HepG2 (cell line): ENCODE data around the gene NOA1. TPM values are rescaled to one million over a fixed set of nuclear protein-coding genes. Genes with fewer than 3 reads are reported as not detected.

ENCODE experiments used
- CCAR2 ChIP-seq: fragments of 200-400 bp; formaldehyde crosslinking; optimal IDR thresholded peaks from 2 replicates; pipeline ENCODE3; 2018; ENCODE audit warnings: low read depth, mild to moderate bottlenecking, low read length, moderate library complexity
- EHMT2 ChIP-seq: fragments of 200-600 bp; sonication (generic); IDR thresholded peaks from 2 replicates; pipeline ENCODE4 v1.7.0; 2017; ENCODE audit warnings: antibody characterized with exemption, low read depth, low read length, borderline replicate concordance
- JUN ChIP-seq: sonication (generic); formaldehyde crosslinking; IDR thresholded peaks from 2 replicates; pipeline ENCODE4 v1.4.0; 2020; ENCODE audit warnings: mild to moderate bottlenecking, missing genetic modification reagents
- MTA3 ChIP-seq: sonication (generic); formaldehyde crosslinking; IDR thresholded peaks from 2 replicates; pipeline ENCODE4 v1.4.0; 2020; ENCODE audit warnings: missing genetic modification reagents
- NFE2L1 ChIP-seq: sonication (generic); formaldehyde crosslinking; IDR thresholded peaks from 2 replicates; pipeline ENCODE4 v1.4.0; 2020; ENCODE audit warnings: missing genetic modification reagents, mild to moderate bottlenecking, borderline replicate concordance
- NR2F1 ChIP-seq, 2 experiments: fragments of 450-650 bp in 1 of 2; formaldehyde crosslinking in 1 of 2; IDR thresholded peaks; 2 replicates each; pipeline versions ENCODE4 v1.5.0 to v1.6.1; 2016 to 2020; ENCODE audit warnings: mild to moderate bottlenecking in 1 of 2, missing compliant biosample characterization in 1 of 2, missing genetic modification reagents in 1 of 2, moderate library complexity in 1 of 2
- PLRG1 ChIP-seq: fragments of 450-650 bp; conservative IDR thresholded peaks from 2 replicates; pipeline ENCODE4 v1.6.1; 2016
- RXRA ChIP-seq: sonication (generic); formaldehyde crosslinking; IDR thresholded peaks from 2 replicates; pipeline ENCODE4 v1.5.1; 2020; ENCODE audit warnings: missing genetic modification reagents
- SMARCE1 ChIP-seq: fragments of 450-650 bp; IDR thresholded peaks from 2 replicates; pipeline ENCODE4 v1.6.1; 2017; ENCODE audit warnings: borderline replicate concordance
- SMC3 ChIP-seq: IDR thresholded peaks from 2 replicates; pipeline ENCODE4 v1.6.1; 2011; ENCODE audit warnings: low read length, improper control_type of control experiment
- ZBTB8A ChIP-seq: sonication (generic); formaldehyde crosslinking; IDR thresholded peaks from 2 replicates; pipeline ENCODE4 v1.4.0; 2020; ENCODE audit warnings: mild to moderate bottlenecking, low read depth, missing genetic modification reagents, borderline replicate concordance
- ZC3H4 ChIP-seq: sonication (generic); formaldehyde crosslinking; IDR thresholded peaks from 2 replicates; pipeline ENCODE4 v1.4.0; 2020; ENCODE audit warnings: missing genetic modification reagents, borderline replicate concordance
- ZNF160 ChIP-seq: sonication (generic); formaldehyde crosslinking; IDR thresholded peaks from 2 replicates; pipeline ENCODE4 v1.8.0; 2022; ENCODE audit warnings: mild to moderate bottlenecking, inconsistent platforms, missing genetic modification reagents
- ZNF274 ChIP-seq: sonication (generic); formaldehyde crosslinking; IDR thresholded peaks from 2 replicates; pipeline ENCODE4 v1.5.1; 2020; ENCODE audit warnings: mild to moderate bottlenecking, missing genetic modification reagents
- ZNF354B ChIP-seq: sonication (generic); formaldehyde crosslinking; IDR thresholded peaks from 2 replicates; pipeline ENCODE4 v1.8.0; 2022; ENCODE audit warnings: mild to moderate bottlenecking, missing genetic modification reagents
- ZNF446 ChIP-seq: sonication (generic); formaldehyde crosslinking; IDR thresholded peaks from 2 replicates; pipeline ENCODE4 v1.5.0; 2020; ENCODE audit warnings: mild to moderate bottlenecking, missing genetic modification reagents
- ZNF550 ChIP-seq: sonication (generic); formaldehyde crosslinking; IDR thresholded peaks from 2 replicates; pipeline ENCODE4 v1.4.0; 2020; ENCODE audit warnings: mild to moderate bottlenecking, missing genetic modification reagents, borderline replicate concordance
- ZNF776 ChIP-seq: sonication (generic); formaldehyde crosslinking; IDR thresholded peaks from 2 replicates; pipeline ENCODE4 v1.4.0; 2020; ENCODE audit warnings: mild to moderate bottlenecking, missing genetic modification reagents
- ZNF839 ChIP-seq: sonication (generic); formaldehyde crosslinking; IDR thresholded peaks from 2 replicates; pipeline ENCODE4 v1.4.0; 2020; ENCODE audit warnings: missing genetic modification reagents, mild to moderate bottlenecking, borderline replicate concordance
- ZSCAN25 ChIP-seq: sonication (generic); formaldehyde crosslinking; IDR thresholded peaks from 2 replicates; pipeline ENCODE4 v1.8.0; 2022; ENCODE audit warnings: mild to moderate bottlenecking, missing genetic modification reagents
- ZSCAN31 ChIP-seq: sonication (generic); formaldehyde crosslinking; IDR thresholded peaks from 2 replicates; pipeline ENCODE4 v1.5.0; 2020; ENCODE audit warnings: low read depth, mild to moderate bottlenecking, missing genetic modification reagents
- polyA plus RNA-seq, 8 experiments: library from polyadenylated mRNA; depleted of rRNA in 3 of 8; stranded (reverse) in 7 of 8; unstranded in 1 of 8; fragments of >200 nt; fragmentation: Illumina TruSeq in 4 of 8; extraction: Trizol in 4 of 8; gene quantifications; 2 replicates each; pipeline versions ENCODE4 v1.2.1 to v1.2.3, GENCODE V29; 2011 to 2016; ENCODE audit warnings: low read depth in 4 of 8, missing spikeins in 1 of 8, mixed read lengths in 1 of 8; ENCODE audit not compliant: insufficient read depth in 1 of 8
- total RNA-seq, 5 experiments: library from RNA; depleted of rRNA; stranded (reverse); fragments of >200 nt; fragmentation: Illumina TruSeq; extraction: Trizol; gene quantifications; 2 replicates each; pipeline ENCODE4 v1.2.3, GENCODE V29; 2016; ENCODE audit warnings: low read depth in 1 of 5
- TF ChIP-seq, protein P1 (sequence below): sonication (generic); formaldehyde crosslinking; IDR thresholded peaks from 2 replicates; pipeline ENCODE4 v1.8.0; 2022; ENCODE audit warnings: low read depth, missing genetic modification reagents
- TF ChIP-seq, protein P2 (sequence below): sonication (generic); formaldehyde crosslinking; IDR thresholded peaks from 2 replicates; pipeline ENCODE4 v1.4.0; 2020; ENCODE audit warnings: missing genetic modification reagents; ENCODE audit errors: not compliant biosample characterization
- TF ChIP-seq, protein P3 (sequence below): sonication (generic); formaldehyde crosslinking; IDR thresholded peaks from 2 replicates; pipeline ENCODE4 v1.4.0; 2020; ENCODE audit warnings: missing genetic modification reagents
- TF ChIP-seq, protein P4 (sequence below): sonication (generic); formaldehyde crosslinking; IDR thresholded peaks from 2 replicates; pipeline ENCODE4 v1.8.0; 2022; ENCODE audit warnings: mild to moderate bottlenecking, missing genetic modification reagents, moderate library complexity
- TF ChIP-seq, protein P5 (sequence below): sonication (generic); formaldehyde crosslinking; IDR thresholded peaks from 2 replicates; pipeline ENCODE4 v1.8.1; 2023; ENCODE audit warnings: mild to moderate bottlenecking, missing genetic modification reagents

The NOA1 gene
- total and polyA plus RNA-seq, 2 of the 13 experiments (the other 11 are each of a cell fraction or from before 2014, with no cell fraction given) = 17.3 to 19.0 TPM

DNA sequence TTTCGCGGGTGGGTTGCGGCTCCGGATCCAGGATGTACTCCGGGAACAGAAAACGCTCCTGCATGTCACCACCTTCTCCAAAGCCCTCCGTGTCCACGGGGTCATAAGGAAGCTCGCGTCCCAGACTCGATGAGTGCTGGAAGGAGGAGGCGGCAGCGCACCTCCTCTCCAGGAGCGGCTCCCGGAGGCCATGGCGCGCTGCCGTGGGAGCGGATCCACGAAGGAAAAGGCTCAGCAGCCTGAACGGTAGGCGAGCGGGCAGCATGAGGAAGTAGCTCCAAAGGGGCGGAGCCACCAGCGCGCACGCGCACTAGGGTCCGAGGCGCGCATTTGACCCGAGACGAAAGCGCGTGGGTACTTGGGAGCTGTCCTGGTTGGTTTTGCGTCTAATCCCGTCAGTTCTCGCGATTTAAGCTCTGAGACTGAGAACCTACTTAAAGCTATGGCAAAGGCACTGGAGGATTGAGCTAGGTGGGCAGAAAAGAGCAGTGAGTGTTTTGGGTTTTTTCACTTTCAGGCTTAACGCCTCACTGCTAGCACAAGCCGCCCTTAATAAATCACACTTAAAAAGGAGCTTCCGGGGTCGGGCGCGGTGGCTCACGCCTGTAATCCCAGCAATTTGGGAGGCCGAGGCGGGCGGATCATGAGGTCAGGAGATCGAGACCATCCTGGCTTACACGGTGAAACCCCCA lies at the start of gene NOA1 (continued):
- TF ChIP-seq NR2F1 (CRISPR knock-in tag; IDR thresholded peaks at IDR 0.05) (no peak), ZNF550 (no peak), SMC3 (no peak), ZSCAN25 (CRISPR knock-in tag) (no peak; the same call in 1 of the 2 replicates), CCAR2 (no peak), ZNF839 (CRISPR knock-in tag) (no peak), JUN (no peak), ZBTB8A (CRISPR knock-in tag) (no peak), EHMT2 (no peak), ZNF776 (CRISPR knock-in tag) (no peak; the same call in 1 of the 2 replicates), ZSCAN31 (CRISPR knock-in tag) (no peak), ZNF354B (CRISPR knock-in tag) (no peak), NFE2L1 (CRISPR knock-in tag) (no peak), ZNF160 (CRISPR knock-in tag) (no peak), ZNF446 (CRISPR knock-in tag) (no peak), MTA3 (no peak), ZC3H4 (no peak), RXRA (CRISPR knock-in tag) (no peak), PLRG1 (no peak), ZNF274 (CRISPR knock-in tag) (no peak), SMARCE1 (no peak)
- TF ChIP-seq, protein P1, sequence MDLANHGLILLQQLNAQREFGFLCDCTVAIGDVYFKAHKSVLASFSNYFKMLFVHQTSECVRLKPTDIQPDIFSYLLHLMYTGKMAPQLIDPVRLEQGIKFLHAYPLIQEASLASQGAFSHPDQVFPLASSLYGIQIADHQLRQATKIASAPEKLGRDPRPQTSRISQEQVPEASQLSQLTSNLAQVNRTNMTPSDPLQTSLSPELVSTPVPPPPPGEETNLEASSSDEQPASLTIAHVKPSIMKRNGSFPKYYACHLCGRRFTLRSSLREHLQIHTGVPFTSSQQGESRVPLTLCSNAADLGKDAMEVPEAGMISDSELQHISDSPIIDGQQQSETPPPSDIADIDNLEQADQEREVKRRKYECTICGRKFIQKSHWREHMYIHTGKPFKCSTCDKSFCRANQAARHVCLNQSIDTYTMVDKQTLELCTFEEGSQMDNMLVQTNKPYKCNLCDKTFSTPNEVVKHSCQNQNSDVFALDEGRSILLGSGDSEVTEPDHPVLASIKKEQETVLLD (CRISPR knock-in tag) = no peak
- TF ChIP-seq, protein P2, sequence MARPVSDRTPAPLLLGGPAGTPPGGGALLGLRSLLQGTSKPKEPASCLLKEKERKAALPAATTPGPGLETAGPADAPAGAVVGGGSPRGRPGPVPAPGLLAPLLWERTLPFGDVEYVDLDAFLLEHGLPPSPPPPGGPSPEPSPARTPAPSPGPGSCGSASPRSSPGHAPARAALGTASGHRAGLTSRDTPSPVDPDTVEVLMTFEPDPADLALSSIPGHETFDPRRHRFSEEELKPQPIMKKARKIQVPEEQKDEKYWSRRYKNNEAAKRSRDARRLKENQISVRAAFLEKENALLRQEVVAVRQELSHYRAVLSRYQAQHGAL (CRISPR knock-in tag) = peak; percentile 38
- TF ChIP-seq, protein P3, sequence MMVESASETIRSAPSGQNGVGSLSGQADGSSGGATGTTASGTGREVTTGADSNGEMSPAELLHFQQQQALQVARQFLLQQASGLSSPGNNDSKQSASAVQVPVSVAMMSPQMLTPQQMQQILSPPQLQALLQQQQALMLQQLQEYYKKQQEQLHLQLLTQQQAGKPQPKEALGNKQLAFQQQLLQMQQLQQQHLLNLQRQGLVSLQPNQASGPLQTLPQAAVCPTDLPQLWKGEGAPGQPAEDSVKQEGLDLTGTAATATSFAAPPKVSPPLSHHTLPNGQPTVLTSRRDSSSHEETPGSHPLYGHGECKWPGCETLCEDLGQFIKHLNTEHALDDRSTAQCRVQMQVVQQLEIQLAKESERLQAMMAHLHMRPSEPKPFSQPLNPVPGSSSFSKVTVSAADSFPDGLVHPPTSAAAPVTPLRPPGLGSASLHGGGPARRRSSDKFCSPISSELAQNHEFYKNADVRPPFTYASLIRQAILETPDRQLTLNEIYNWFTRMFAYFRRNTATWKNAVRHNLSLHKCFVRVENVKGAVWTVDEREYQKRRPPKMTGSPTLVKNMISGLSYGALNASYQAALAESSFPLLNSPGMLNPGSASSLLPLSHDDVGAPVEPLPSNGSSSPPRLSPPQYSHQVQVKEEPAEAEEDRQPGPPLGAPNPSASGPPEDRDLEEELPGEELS (CRISPR knock-in tag) = no peak
- TF ChIP-seq, protein P4, sequence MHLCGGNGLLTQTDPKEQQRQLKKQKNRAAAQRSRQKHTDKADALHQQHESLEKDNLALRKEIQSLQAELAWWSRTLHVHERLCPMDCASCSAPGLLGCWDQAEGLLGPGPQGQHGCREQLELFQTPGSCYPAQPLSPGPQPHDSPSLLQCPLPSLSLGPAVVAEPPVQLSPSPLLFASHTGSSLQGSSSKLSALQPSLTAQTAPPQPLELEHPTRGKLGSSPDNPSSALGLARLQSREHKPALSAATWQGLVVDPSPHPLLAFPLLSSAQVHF (CRISPR knock-in tag) = no peak; the same call in 1 of the 2 replicates
- TF ChIP-seq, protein P5, sequence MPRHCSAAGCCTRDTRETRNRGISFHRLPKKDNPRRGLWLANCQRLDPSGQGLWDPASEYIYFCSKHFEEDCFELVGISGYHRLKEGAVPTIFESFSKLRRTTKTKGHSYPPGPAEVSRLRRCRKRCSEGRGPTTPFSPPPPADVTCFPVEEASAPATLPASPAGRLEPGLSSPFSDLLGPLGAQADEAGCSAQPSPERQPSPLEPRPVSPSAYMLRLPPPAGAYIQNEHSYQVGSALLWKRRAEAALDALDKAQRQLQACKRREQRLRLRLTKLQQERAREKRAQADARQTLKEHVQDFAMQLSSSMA = no peak
